Epithelial cell of prostate (primary cell): ENCODE results near the gene OFD1.
A peak's percentile ranks its signal among the peaks of the same experiment; 100 is the strongest.

Source experiments
- DNase-seq: peaks from one replicate; pipeline ENCODE4 v3.0.0-alpha.2; 2011; ENCODE audit warnings: low read depth, low spot score
- H3K27ac ChIP-seq: fragments of 450-650 bp; 2 replicates; pipeline ENCODE4 v1.5.1; 2017; ENCODE audit warnings: mild to moderate bottlenecking

The OFD1 gene

DNA sequence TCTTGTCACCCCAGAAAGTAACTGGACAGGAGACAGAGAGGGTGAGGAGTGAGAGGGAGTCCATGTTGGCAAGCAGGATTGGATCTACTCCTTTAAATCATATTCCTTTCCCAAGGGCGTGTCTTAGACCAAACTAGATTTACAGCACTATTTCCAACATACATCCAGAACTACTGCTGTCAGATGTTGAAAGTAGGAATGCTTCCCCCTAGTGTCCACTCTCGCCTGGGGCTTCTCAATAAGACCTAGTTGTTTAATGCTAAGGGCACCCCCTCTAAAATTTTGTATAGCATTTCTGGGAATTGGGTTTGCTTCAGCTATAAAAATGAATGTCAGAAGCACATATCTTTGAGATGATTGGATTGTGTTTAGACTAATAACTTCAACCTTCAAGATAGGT is 13.3 kb downstream of the OFD1 start:
- no peak for DNase-seq
- H3K27ac ChIP-seq, result peak overlapping the region; percentile 53

DNA sequence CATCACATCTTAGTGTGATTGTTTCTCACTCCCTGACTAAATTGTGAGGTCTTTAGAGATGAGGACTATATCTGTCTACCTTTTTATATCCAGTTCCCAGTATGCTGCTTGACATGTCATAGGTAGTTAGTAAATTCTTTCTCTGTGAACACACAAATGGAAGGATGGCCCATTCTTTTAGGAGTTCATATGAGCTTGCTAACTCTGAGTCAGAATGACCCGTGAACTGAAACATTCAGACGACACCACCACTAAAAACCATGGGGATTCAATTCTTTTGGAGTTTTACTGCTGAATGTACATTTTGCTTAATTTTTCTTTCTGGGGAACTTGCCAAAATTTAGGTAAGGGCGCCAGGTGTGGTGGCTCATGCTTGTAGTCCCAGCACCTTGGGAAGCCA is 13.9 kb downstream of the OFD1 start:
- DNase-seq, result no peak
- H3K27ac ChIP-seq, result peak overlapping the region; percentile 53

DNA sequence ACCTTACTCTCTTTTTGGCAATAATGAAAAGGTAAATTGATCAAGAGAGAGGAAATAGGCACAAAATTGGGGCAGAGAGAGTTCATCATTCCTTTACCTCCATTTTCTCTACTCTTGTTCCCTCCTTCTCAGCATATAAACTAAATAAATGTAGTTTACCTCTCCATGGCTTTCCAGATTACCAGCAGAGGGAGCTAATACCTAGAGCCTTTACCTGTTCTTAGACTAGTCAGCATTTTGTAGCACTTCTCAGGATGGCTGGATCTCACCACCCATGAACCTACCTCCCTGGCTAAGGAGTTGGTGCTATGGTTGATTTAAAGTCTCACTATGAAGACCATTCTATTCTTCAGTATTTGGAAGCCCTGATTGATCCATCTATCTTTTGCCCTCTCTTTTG is 15.7 kb downstream of the OFD1 start:
- peak overlapping the region; percentile 85 for H3K27ac ChIP-seq
- no peak for DNase-seq

DNA sequence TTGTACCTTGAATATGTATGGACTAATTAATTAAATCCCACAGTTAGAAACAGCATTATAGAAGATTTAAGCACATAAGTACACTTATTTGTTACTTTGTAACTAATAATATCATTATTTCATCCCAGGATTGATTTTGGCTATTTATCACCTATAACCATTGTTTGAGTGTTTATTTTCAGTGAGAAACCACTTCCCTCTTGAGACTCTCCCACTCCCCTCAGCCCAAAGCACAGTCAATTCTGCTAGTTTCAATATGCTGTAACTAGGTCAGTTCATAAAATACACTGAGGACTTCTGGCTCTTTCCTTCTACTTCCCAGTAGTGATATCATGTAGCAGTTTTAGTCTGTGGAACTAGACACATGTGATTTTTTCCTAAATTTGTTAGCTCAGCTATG is 16.3 kb downstream of the OFD1 start:
- DNase-seq, result no peak
- H3K27ac ChIP-seq, result peak overlapping the region; percentile 85

DNA sequence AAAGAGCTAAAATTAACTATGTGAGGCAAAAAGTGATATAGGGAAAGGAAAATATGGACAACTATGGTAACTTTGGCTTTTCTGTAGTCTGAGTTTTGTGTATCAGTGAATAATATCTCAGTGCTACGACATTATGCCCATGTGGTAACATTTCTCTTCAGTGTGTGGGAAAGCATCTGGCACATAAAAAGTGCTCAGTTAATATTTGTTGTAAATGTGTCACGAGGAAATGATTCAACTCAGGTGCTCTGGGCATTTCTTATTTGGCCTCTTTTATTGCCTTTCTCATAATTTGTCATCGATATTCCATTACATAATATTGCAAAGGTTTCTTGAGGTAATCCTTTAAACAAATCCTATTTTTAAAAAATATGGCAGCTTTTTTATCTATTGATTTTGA is 17.6 kb downstream of the OFD1 start:
- H3K27ac ChIP-seq, result peak overlapping the region; percentile 85
- DNase-seq, result peak; percentile 27

DNA sequence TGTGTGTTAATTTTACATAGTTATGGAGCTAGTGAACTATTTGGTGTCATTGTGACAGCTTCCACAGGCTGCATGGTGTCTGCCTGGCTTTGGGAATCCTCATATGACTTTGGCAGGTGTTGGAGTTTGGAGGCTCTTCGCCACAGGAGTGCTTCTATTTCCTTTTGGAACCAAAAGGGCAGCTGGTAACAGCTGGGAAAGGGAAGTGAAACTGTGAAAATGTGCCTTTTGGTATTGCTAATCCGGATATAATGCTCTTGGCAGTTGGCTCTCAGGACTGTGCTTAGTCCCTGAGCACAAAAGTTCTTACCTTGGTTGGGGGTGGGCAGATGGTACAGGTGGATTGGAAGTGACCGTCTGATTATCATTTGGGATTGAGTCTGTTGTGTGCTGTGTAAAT is 18.1 kb downstream of the OFD1 start:
- no peak for DNase-seq
- H3K27ac ChIP-seq, result peak overlapping the region; percentile 85

DNA sequence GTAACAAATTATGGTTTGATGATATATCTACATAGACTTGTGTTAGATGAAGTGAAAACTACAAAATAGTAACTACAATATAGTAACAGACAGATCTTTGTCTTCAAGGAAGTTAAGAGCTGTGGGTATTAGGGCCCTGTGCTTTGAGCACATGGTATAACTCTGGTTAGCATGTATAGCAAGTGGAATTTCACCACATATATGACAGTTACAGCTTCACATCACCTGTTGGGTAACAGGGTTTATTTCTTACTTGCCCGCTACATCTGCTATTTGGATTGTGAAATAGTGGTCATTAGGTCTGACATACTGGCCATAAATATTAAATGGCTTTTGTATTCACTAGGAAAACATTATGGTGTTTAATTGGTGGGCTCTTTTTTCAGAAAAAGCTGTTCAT is 20.2 kb downstream of the OFD1 start:
- DNase-seq, result no peak
- no peak overlapping the region for H3K27ac ChIP-seq

DNA sequence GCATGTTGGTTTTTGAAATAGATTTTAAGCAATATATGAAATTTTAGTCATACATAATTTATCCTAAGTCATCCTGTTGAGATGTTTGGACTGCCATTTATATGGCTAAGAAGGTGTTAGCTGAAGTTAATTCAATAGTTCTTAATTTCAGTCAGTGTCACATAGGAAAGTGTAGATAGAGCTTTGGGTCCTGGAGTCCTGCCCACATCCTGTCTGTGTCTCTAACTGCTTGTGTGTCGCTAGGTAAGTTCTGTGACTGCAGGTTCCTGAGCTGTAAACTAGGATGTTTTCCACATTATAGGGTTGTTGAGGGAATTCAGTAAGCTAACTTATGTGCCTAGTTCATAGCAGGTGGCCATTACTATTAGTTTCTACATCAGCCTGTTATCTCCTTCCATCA is 20.7 kb downstream of the OFD1 start:
- DNase-seq, result no peak

DNA sequence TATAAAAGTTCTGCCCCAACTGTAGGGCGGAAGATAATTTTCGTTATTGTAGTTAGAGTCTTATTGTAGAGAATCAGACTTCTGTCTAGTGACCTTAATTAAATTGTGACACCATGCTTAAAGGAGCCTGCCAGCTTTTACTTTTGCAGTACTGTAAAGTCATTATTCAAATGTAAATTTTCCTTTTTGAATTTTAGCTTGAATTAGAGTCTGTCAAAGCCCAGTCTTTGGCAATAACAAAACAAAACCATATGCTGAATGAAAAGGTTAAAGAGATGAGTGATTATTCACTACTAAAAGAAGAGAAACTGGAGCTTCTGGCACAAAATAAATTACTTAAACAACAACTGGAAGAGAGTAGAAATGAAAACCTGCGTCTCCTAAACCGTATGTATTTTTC is 21.8 kb downstream of the OFD1 start:
- no peak for DNase-seq
- H3K27ac ChIP-seq, result no peak overlapping the region

More for the DNA sequence above, 20.7 kb downstream of the OFD1 start:
- no peak overlapping the region for H3K27ac ChIP-seq

DNA sequence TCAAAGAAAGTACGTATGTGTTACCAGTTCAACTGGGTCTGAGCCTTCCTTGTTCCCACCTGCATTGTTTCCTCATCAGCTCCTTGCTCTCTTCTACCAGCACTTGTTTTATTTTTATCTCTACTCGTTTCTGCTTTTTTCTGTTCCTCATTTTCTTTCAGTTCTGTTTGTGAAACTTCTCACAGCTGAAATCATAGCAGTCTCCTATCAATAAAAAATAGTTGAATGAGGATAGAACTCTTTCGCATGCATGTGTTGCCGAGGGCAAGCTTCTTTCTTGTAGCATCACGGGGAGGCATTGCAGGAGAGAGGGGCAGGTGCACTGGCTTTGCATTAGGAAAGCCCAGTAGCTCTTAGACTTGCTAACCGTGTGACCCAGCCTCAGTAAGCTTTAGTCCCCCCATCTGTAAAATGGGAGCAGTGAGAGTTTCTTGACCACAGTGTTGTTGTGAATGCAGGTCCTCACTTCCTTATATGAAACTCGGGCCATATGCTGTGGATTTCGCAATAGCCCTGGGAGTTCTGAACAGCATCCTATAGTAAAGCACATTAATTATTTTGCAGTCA is 24.7 kb downstream of the OFD1 start:
- no peak for DNase-seq

DNA sequence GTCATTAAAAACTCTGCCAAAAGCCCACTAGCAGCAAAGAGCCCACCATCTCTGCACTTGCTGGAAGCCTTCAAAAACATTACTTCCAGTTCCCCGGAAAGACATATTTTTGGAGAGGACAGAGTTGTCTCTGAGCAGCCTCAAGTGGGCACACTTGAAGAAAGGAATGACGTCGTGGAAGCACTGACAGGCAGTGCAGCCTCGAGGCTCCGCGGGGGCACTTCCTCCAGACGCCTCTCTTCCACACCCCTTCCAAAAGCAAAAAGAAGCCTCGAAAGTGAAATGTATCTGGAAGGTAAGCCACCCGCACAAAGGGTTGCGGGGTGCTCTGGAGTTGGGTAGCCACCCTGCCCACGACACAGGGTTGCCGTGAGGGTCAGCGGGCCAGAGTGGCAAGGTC is 25.9 kb downstream of the OFD1 start:
- DNase-seq, result no peak
- no peak overlapping the region for H3K27ac ChIP-seq

More for the DNA sequence above, 24.7 kb downstream of the OFD1 start:
- no peak overlapping the region for H3K27ac ChIP-seq

DNA sequence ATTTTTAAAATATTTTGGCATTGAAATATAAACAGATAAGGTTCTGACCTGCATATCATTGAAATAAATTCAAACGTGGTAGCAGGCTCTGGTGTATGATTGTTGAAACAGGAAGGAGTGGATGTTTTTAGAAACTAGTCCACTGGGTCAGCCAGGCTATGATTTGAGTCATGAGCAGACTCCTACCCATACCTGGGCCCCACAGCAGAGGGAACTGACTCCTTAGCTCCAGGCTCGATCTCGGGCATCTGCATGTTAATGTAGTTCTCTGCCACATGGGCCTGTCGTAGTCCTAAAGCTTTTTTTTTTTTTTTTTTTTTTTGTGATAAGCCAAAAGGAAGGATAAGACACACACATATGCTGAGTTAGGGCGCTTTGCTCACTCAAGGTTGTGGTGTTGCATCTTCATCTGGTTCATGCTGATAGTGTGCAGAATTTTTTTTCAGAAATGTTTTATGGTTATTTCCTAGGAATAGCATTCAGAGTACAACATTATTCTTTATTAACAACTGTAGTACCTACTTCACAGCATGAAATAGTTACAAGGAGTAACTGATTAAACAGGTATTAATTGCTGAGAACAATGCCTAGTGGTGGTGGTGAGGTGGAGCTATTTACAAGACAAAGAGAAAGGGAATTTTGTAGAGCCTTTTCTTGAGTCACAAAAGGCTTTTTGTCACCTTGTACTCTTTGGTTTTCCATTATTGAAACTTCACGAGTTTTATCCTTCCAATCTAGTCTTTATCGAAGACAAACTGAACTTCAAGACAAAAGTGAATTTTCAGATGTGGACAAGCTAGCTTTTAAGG is 27.3 kb downstream of the OFD1 start:
- no peak overlapping the region for H3K27ac ChIP-seq
- DNase-seq, result no peak

DNA sequence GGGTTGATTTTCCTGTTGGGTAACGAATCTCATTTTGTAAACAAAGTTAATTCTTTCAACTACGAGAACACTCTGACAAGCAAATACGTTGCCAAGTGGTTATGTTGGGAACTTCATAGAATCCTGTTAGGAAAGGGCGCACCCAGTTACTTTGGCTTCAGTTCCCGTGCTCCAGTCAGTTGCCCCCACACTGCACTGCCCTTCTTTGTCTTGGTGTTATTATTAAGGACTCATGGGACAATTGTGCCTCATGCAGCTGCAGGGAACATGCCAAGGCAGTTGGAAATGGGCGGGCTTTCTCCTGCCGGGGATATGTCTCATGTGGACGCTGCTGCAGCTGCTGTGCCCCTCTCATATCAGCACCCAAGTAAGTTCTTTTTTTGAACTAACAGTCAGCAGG is 28.9 kb downstream of the OFD1 start:
- H3K27ac ChIP-seq, result no peak overlapping the region
- no peak for DNase-seq

DNA sequence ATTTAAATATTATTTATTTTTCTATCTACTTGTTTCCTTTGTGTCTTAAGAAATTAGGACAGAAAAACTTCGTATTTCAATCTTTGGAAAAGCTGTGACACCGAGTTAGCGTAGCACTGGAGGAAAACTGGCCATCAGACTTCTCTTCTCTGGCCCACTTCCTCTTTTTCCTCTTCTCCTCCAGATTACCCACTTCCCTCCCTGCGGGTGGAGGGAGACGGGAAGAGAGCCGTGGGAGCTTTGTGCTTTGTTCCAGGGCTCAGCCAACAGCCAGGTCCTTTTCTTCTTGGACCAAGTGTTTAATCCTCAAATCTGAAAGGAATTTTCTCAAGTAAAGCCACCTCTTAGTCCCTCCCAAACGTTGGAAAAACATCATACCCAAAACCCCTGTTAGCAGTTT is 29.7 kb downstream of the OFD1 start:
- no peak overlapping the region for H3K27ac ChIP-seq
- no peak for DNase-seq

DNA sequence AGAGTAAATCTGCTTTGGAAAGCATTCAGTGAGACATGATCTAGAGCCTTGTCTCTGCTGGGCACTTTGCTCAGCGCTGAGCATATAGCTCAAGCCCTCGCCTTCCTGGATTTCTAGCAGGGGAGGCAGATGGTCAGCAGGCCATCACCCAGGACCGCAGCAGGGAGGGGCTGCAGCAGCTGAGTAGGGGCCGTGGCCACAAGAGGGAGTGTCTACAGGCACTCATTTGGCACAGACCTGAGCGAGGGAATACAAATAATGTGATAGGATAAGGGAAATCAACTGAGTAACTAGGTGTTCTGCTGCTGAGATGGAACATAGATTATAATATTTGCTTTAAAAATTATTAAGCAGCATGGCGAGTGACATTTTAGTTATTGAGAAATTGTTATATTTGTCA is 30.2 kb downstream of the OFD1 start:
- DNase-seq, result no peak
- H3K27ac ChIP-seq, result no peak overlapping the region

DNA sequence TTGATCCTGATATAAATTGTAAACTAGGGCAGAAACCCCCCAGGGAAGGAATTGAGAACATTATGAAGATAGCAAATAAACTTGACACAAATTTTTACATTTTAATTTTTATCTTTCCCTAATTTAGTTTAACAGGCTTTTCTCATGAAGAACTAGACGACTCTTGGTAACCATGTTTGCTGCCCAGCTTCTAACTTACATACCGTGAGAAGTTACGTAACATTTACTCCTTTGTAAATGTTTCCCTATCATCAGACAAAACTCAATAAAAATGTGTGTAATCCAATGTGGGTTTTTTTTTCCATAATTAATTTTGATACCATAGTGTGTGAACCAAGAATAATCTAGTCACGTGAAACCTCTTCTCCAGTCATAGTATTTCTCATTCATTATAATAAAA is 34.4 kb downstream of the OFD1 start:
- H3K27ac ChIP-seq, result no peak overlapping the region
- no peak for DNase-seq

DNA sequence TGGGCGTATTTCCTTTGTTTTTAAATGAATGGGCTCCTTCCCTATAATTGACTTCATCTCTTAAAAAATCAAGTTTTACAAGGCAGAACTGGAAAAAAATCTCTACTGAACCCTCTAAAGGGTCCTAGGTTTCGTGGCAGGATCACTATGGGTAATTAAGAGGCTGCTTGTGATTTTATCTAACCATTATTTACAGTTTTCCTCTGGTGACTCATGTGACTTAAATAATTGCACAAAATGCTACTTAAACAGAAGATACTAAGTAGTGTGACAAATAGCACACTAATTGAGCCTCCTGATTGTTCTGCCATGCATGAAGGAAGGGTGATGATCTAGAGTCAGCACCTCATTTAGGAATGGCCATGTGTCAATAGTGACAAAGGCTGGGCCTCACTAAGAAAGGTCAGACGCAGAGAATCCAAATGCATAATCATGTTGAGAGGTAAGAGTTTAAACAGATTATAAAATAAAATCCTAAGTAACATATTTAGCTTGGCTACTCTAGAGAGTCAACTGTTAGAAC is 35.5 kb downstream of the OFD1 start:
- DNase-seq, result no peak
- H3K27ac ChIP-seq, result no peak overlapping the region

DNA sequence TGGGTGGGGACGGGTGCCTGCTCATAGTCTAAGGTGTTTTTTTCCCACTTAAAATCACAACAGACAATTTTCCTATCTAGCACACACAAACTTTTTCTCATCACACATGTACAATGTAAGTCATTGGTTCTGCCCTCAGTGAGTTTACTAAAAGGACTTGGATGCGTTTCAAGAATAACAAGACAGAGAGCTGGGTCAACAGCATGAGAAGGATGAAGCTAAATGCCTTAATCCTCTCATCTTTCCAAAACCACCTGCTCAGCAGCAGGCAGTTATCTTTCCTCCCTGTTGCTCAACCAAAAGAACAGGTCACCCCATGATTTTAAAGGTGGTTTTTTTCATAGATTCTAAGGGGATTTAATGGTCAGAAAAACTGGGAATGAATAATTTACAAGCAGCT is 40.1 kb downstream of the OFD1 start:
- no peak overlapping the region for H3K27ac ChIP-seq
- DNase-seq, result no peak

DNA sequence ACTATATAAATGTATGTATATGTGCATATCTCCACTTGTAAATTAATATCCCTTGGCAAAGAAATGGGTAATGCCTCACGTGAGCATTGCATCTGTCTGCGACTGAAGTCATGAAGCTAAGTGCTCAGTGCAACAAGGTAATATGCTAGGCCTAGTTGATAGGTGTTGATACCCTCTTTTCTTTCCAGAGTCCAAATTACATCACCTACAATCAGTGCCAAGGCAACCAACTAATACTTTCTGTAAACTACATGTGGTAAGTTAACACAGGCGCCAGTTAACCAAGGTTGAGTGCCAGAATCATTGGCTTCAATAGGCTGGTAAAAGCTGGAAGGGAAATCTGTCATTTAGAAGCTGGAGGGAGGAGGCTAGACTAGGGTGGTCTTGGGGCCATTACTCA is 41.3 kb downstream of the OFD1 start:
- H3K27ac ChIP-seq, result no peak overlapping the region
- no peak for DNase-seq

DNA sequence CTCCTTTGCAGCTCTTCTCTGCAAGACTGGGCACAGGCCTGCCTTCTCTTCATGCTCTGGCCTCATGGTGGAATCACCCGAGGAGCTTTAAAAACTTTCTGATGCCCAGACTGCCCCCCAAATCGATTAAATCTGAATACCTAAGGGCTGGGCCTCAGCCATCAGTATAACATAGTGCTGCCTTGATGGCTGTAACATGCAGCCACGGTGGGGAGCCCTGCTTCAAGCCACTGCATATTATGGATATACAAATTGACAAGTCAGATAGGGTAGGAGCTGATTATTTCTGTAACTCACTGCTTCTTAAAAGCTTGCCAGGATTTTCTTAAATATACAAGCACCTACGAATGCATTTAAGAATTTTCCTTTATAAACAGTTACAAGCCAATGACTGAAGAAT is 41.8 kb downstream of the OFD1 start:
- H3K27ac ChIP-seq, result no peak overlapping the region
- no peak for DNase-seq

DNA sequence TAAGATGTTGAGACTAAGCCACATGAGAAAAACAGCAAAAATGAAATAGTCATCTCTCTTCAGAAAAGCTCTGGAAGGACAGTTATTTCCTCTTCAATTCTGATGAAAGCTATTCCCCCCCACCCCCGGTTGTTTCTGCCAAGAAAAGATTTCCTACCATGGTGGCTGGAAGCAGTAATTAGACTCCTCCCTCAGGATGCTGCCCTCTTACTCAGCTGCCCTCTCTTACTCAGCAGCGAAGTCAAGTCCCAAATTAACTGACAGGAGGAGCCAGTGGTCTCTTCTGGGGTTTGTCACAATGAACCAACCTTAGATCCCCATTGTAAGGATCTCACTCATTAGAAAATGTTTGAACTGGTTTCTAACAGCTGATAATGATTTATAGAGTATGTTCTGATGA is 44.4 kb downstream of the OFD1 start:
- H3K27ac ChIP-seq, result no peak overlapping the region
- DNase-seq, result no peak

DNA sequence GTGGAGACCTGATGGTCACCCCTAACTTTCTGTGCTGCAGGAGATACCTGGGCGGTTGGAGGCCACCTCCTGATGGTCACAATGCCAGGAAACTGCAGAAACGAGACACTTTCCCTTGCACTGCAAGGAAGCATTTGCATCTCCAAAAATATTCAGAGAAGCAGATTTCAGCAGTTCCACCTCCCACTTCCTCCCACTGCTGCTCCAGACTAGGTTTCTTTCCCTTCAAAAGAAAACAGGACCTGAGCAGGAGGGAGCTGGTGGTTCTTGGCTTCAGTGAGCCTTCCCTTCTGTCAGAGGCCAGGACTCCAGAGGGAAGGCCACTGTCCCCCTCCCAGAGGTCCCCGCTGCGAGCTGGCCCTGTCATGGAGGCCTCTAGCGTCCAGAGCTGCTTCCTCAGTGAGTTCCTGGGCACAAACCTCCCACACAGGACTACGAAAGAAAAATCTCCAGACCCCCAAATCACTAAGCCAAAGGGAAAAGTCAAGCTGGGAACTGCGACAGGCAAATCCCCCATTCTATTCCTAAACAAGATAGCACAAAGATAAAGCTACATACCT is 46.4 kb downstream of the OFD1 start:
- DNase-seq, result no peak

More for the DNA sequence above, 46.4 kb downstream of the OFD1 start:
- H3K27ac ChIP-seq, result no peak overlapping the region
